ENCODE results near the gene RPL41. TPM values are rescaled to one million over a fixed set of nuclear protein-coding genes. Genes with fewer than 3 reads are reported as not detected.

The RPL41 gene
- total and polyA plus RNA-seq, 10 of the 15 experiments (the other 5 are each of a cell fraction or from before 2014, with no cell fraction given): 4,144 to 19,112 (median 8,004) TPM

DNA sequence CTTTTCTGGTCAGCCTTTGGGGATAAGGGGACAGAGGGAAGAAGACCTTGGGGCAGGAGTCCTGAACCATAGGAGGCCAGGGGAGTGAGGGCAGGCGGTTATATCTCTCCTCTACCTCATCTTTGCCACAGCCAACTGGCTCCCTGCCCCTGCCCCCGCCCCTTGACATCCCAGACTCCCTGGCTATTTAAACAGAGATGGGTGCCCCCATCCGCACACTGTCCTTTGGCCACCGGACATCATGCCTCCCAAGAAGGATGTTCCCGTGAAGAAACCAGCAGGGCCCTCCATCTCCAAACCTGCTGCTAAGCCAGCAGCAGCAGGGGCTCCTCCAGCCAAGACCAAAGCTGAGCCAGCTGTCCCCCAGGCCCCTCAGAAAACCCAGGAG is 37.2 kb downstream of the RPL41 start (continued):
- TF ChIP-seq ZNF217 (IDR thresholded peaks at IDR 0.05) (no peak), CHD4 (IDR thresholded peaks at IDR 0.05) (no peak), CBX3 (IDR thresholded peaks at IDR 0.05; ENCODE audit: borderline replicate concordance, low read depth) (no peak), RAD51 (IDR thresholded peaks at IDR 0.05) (no peak)
- TF ChIP-seq, protein P1, sequence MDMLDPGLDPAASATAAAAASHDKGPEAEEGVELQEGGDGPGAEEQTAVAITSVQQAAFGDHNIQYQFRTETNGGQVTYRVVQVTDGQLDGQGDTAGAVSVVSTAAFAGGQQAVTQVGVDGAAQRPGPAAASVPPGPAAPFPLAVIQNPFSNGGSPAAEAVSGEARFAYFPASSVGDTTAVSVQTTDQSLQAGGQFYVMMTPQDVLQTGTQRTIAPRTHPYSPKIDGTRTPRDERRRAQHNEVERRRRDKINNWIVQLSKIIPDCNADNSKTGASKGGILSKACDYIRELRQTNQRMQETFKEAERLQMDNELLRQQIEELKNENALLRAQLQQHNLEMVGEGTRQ (IDR thresholded peaks at IDR 0.05; ENCODE audit: borderline replicate concordance, low read depth, low read length): no peak

- ChIA-PET CTCF (interaction anchor here (0.6 to 3.6 kb wide), 5 partner anchors 9 to 1580 kb away, joined by 3 to 11 read pairs (median 3); partner anchors contain the start of genes ESYT1 and ZC3H10), RAD21 (ENCODE audit: unreplicated experiment) (no interaction called here), POLR2A (interaction anchor here (0.8 to 2.2 kb wide), 5 partner anchors 11 to 67 kb away, joined by 3 to 10 read pairs (median 5); partner anchors contain the start of genes ESYT1, RNF41 and SMARCC2), SMC1A (ENCODE audit: uncharacterized antibody, unreplicated experiment) (interaction anchor here (0.8 to 1.0 kb wide), 2 partner anchors 9 to 35 kb away, joined by 3 to 4 read pairs; partner anchors contain the start of gene SMARCC2)
- H3K9me3 ChIP-seq (replicated peaks; ENCODE audit: control insufficient read depth, insufficient read depth, low read length): no peaks in the 10 kb centered on the region
- DNase-seq (ENCODE audit: low read depth, low spot score) (no peak), ATAC-seq (no peak), FAIRE-seq (no peak)
- BruUV-seq (replicated peaks): no TSS peak
- in situ Hi-C loops (cut with MboI) (no loop called here), intact Hi-C loops (cut with micrococcal nuclease; ENCODE audit: unreplicated experiment) (loop anchor here (5.0 kb wide), 1 partner anchor 37 kb away; the partner anchor contains the start of genes RPL41 and ZC3H10)
- no peak overlapping the region for H3K27ac ChIP-seq (ENCODE audit: control insufficient read depth, insufficient read depth)
- 0 out of 2 replicates have a peak overlapping the region, but pooled peaks have one; percentile 1 for H3K4me2 ChIP-seq (ENCODE audit: control insufficient read depth, insufficient read depth)
- H3K9ac ChIP-seq (ENCODE audit: control insufficient read depth, insufficient read depth, low read length): no peak overlapping the region
- no peaks in the 10 kb centered on the region for H4K20me1 ChIP-seq (ENCODE audit: control insufficient read depth, insufficient read depth)
- no peak overlapping the region for H2AFZ ChIP-seq (ENCODE audit: control insufficient read depth, low read depth, low read length)
- peaks cover 17% of the 10 kb centered on the region for H3K4me1 ChIP-seq (ENCODE audit: control insufficient read depth, insufficient read depth, low read length)
- peaks cover 0 to 4% of the 10 kb centered on the region in 2 experiments; a peak in 2 of 4 replicates for H3K36me3 ChIP-seq (ENCODE audit: control insufficient read depth in 2 of 2, insufficient read depth in 2 of 2, low read length in 1 of 2)
- peaks cover 36% of the 10 kb centered on the region for H3K79me2 ChIP-seq (ENCODE audit: control insufficient read depth, insufficient read depth, low read length)
- WGBS (ENCODE audit: insufficient coverage, insufficient replicate concordance, low lambda C conversion rate, missing lambda C conversion rate): 100% methylated on average over 1 of the region's 1 CpG
- H3K27me3 ChIP-seq (replicated peaks in 1 of 2; ENCODE audit: control insufficient read depth in 2 of 2, insufficient read depth in 2 of 2, low read length in 1 of 2): no peaks in the 10 kb centered on the region
- no peak overlapping the region for H3K4me3 ChIP-seq
- no peak for TF ChIP-seq PBX3 (IDR thresholded peaks at IDR 0.05; ENCODE audit: insufficient replicate concordance, low read depth, low read length)
- TF ChIP-seq BHLHE40 (IDR thresholded peaks at IDR 0.05; ENCODE audit: borderline replicate concordance in 1 of 2, low read depth in 2 of 2, low read length in 1 of 2): no peak
- TF ChIP-seq NR2C1 (IDR thresholded peaks at IDR 0.05): no peak
- TF ChIP-seq, protein P2, sequence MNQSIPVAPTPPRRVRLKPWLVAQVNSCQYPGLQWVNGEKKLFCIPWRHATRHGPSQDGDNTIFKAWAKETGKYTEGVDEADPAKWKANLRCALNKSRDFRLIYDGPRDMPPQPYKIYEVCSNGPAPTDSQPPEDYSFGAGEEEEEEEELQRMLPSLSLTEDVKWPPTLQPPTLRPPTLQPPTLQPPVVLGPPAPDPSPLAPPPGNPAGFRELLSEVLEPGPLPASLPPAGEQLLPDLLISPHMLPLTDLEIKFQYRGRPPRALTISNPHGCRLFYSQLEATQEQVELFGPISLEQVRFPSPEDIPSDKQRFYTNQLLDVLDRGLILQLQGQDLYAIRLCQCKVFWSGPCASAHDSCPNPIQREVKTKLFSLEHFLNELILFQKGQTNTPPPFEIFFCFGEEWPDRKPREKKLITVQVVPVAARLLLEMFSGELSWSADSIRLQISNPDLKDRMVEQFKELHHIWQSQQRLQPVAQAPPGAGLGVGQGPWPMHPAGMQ (IDR thresholded peaks at IDR 0.05; ENCODE audit: borderline replicate concordance): no peak
- TF ChIP-seq ZNF217 (IDR thresholded peaks at IDR 0.05): no peak
- no peak for TF ChIP-seq ATF7 (IDR thresholded peaks at IDR 0.05; ENCODE audit: low read depth)
- no peak for TF ChIP-seq SIX5 (IDR thresholded peaks at IDR 0.05; ENCODE audit: low read depth, low read length, severe bottlenecking)
- no peak for TF ChIP-seq POLR2A (IDR thresholded peaks at IDR 0.05; ENCODE audit: low read depth, low read length)
- TF ChIP-seq BACH1 (IDR thresholded peaks at IDR 0.05; ENCODE audit: borderline replicate concordance): no peak
- no peak for TF ChIP-seq RB1 (IDR thresholded peaks at IDR 0.05; ENCODE audit: borderline replicate concordance)
- TF ChIP-seq ZBTB40 (IDR thresholded peaks at IDR 0.05; ENCODE audit: borderline replicate concordance): no peak
Measured at GRCh38 chr12:56154246-56154771, 37.9 kb downstream of the RPL41 start.
